H1 (cell line): ENCODE data around the gene NUP188. TPM values are rescaled to one million over a fixed set of nuclear protein-coding genes. Genes with fewer than 3 reads are reported as not detected.

Experiments
- GABPA ChIP-seq: IDR thresholded peaks from 2 replicates; pipeline ENCODE4 v1.6.1; 2011; ENCODE audit warnings: mild to moderate bottlenecking, low read length, moderate library complexity, borderline replicate concordance; ENCODE audit not compliant: insufficient read depth
- MAX ChIP-seq: IDR thresholded peaks from 2 replicates; pipeline ENCODE4 v1.6.1; 2012; ENCODE audit warnings: inconsistent platforms
- RBBP5 ChIP-seq: IDR thresholded peaks from 2 replicates; pipeline ENCODE4 v1.7.1; 2012; ENCODE audit warnings: low read depth, mild to moderate bottlenecking, inconsistent platforms, low read length, moderate library complexity, borderline replicate concordance
- YY1 ChIP-seq: IDR thresholded peaks from 2 replicates; pipeline ENCODE4 v1.6.1; 2011; ENCODE audit warnings: low read depth, mild to moderate bottlenecking, low read length
- polyA plus RNA-seq, 7 experiments: library from polyadenylated mRNA; depleted of rRNA in 3 of 7; stranded (reverse) in 5 of 7; unstranded in 2 of 7; fragments of >200 nt in 5 of 7; fragments of 200-250 nt in 2 of 7; gene quantifications; 1 replicate in 5 of 7; 2 replicates in 1 of 7; 4 replicates in 1 of 7; pipeline versions ENCODE4 v1.2.1 to v1.2.3, GENCODE V29; 2011 to 2013; ENCODE audit warnings: missing spikeins in 2 of 7, mixed read lengths in 2 of 7
- total RNA-seq: library from RNA; stranded (reverse); fragmentation: NEBNext Ultra II Directional; extraction: Animal tissue kit (Norgen Biotek cat#: 25700); gene quantifications from 2 replicates; pipeline ENCODE4 v1.2.1, GENCODE V29; 2021

Gene NUP188
- total and polyA plus RNA-seq, 2 of the 8 experiments (the other 6 are each of a cell fraction or from before 2014, with no cell fraction given), result 90.1 to 111 TPM

- TF ChIP-seq RBBP5, result no peak
- no peak for TF ChIP-seq GABPA
- TF ChIP-seq YY1, result no peak
- no peak for TF ChIP-seq MAX
- TF ChIP-seq, all 59 proteins: peak for 0
Observed at GRCh38 chr9:129054163-129054851, 106.8 kb downstream of the NUP188 start (continued).

Other genes starting within 250 kb of the NUP188 start
- 15.2 and 16.3 TPM in 2 replicates for gene PKN3, start 245.2 kb upstream of the NUP188 start, total RNA-seq
- 15.7 and 24.4 TPM in 2 replicates for gene PKN3, start 245.2 kb upstream of the NUP188 start, polyA plus RNA-seq (2011; rRNA removed)
- 32.8 and 35.0 TPM in 2 replicates for gene ZDHHC12, start 223.6 kb upstream of the NUP188 start, total RNA-seq
- 93.8 and 121 TPM in 2 replicates for gene ZDHHC12, start 223.6 kb upstream of the NUP188 start, polyA plus RNA-seq (2011; rRNA removed)
- 20.5 and 22.6 TPM in 2 replicates for gene ZER1, start 175.8 kb upstream of the NUP188 start, total RNA-seq
- gene ZER1, start 175.8 kb upstream of the NUP188 start, polyA plus RNA-seq (2011; rRNA removed), result 26.6 and 55.8 TPM in 2 replicates
- gene TBC1D13, start 160.4 kb upstream of the NUP188 start, total RNA-seq, result 21.3 and 26.3 TPM in 2 replicates
- gene TBC1D13, start 160.4 kb upstream of the NUP188 start, polyA plus RNA-seq (2011; rRNA removed), result 24.7 and 33.0 TPM in 2 replicates
- 17.5 and 22.4 TPM in 2 replicates for gene ENDOG, start 129.2 kb upstream of the NUP188 start, total RNA-seq
- gene ENDOG, start 129.2 kb upstream of the NUP188 start, polyA plus RNA-seq (2011; rRNA removed), result 23.4 and 31.8 TPM in 2 replicates
- 73.4 and 77.8 TPM in 2 replicates for gene SPOUT1, start 117.9 kb upstream of the NUP188 start, total RNA-seq
- gene SPOUT1, start 117.9 kb upstream of the NUP188 start, polyA plus RNA-seq (2011; rRNA removed), result 69.2 and 100 TPM in 2 replicates
- gene KYAT1, start 65.7 kb upstream of the NUP188 start, total RNA-seq, result 28.5 and 30.4 TPM in 2 replicates
- 42.2 and 56.6 TPM in 2 replicates for gene KYAT1, start 65.7 kb upstream of the NUP188 start, polyA plus RNA-seq (2011; rRNA removed)
- gene LRRC8A, start 65.6 kb upstream of the NUP188 start, total RNA-seq, result 103 and 106 TPM in 2 replicates
- 111 and 114 TPM in 2 replicates for gene LRRC8A, start 65.6 kb upstream of the NUP188 start, polyA plus RNA-seq (2011; rRNA removed)
- gene PHYHD1, start 26.7 kb upstream of the NUP188 start, total RNA-seq, result 14.1 and 18.1 TPM in 2 replicates
- 25.6 and 33.2 TPM in 2 replicates for gene PHYHD1, start 26.7 kb upstream of the NUP188 start, polyA plus RNA-seq (2011; rRNA removed)
- 17.2 and 18.8 TPM in 2 replicates for gene DOLK, start 96 bp upstream of the NUP188 start, total RNA-seq
- 39.1 and 44.3 TPM in 2 replicates for gene DOLK, start 96 bp upstream of the NUP188 start, polyA plus RNA-seq (2011; rRNA removed)
- 52.7 and 54.9 TPM in 2 replicates for gene SH3GLB2, start 80.6 kb downstream of the NUP188 start, total RNA-seq
- 79.9 and 95.9 TPM in 2 replicates for gene SH3GLB2, start 80.6 kb downstream of the NUP188 start, polyA plus RNA-seq (2011; rRNA removed)
- gene MIGA2, start 88.9 kb downstream of the NUP188 start, total RNA-seq, result 30.9 and 39.0 TPM in 2 replicates
- gene MIGA2, start 88.9 kb downstream of the NUP188 start, polyA plus RNA-seq (2011; rRNA removed), result 24.6 and 36.6 TPM in 2 replicates
- gene DOLPP1, start 133.4 kb downstream of the NUP188 start, total RNA-seq, result 36.0 and 38.8 TPM in 2 replicates
- 45.3 and 56.0 TPM in 2 replicates for gene DOLPP1, start 133.4 kb downstream of the NUP188 start, polyA plus RNA-seq (2011; rRNA removed)
- 7.2 and 8.2 TPM in 2 replicates for gene CRAT, start 163.1 kb downstream of the NUP188 start, total RNA-seq
- gene CRAT, start 163.1 kb downstream of the NUP188 start, polyA plus RNA-seq (2011; rRNA removed), result 17.3 and 25.5 TPM in 2 replicates
- 145 and 156 TPM in 2 replicates for gene PTPA, start 163.7 kb downstream of the NUP188 start, total RNA-seq
- 114 and 158 TPM in 2 replicates for gene PTPA, start 163.7 kb downstream of the NUP188 start, polyA plus RNA-seq (2011; rRNA removed)
- gene IER5L, start 230.6 kb downstream of the NUP188 start, total RNA-seq, result 1.0 and 1.2 TPM in 2 replicates
- 0.65 and 0.96 TPM in 2 replicates for gene IER5L, start 230.6 kb downstream of the NUP188 start, polyA plus RNA-seq (2011; rRNA removed)